Peyer's patch (tissue), 4 donors: ENCODE measurements around the gene MPP2. TPM values are rescaled to one million over a fixed set of nuclear protein-coding genes. Genes with fewer than 3 reads are reported as not detected.

Source experiments
- DNase-seq, 3 donors: peaks; one replicate each; pipeline ENCODE4 v3.0.0-alpha.2; 2017 to 2019
- H3K27ac ChIP-seq, 4 donors: fragments of 200-600 bp; sonication (generic); one replicate each; pipeline ENCODE4 v1.5.1; 2016 to 2019
- H3K27me3 ChIP-seq, 2 donors: fragments of 200-600 bp; sonication (generic); one replicate each; pipeline ENCODE4 v1.5.1; 2019
- H3K36me3 ChIP-seq, 3 donors: fragments of 200-600 bp; sonication (generic); one replicate each; pipeline ENCODE4 v1.5.1; 2016 to 2019
- H3K4me1 ChIP-seq, 4 donors: fragments of 200-600 bp; sonication (generic); one replicate each; pipeline ENCODE4 v1.5.1; 2016 to 2019
- H3K4me3 ChIP-seq, 4 donors: fragments of 200-600 bp; sonication (generic); 1 replicate in 3 of 4; 2 replicates in 1 of 4; pipeline ENCODE4 v1.5.1; 2016 to 2019; ENCODE audit warnings: mild to moderate bottlenecking in 1 of 4
- H3K9me3 ChIP-seq, 4 donors: fragments of 200-600 bp; sonication (generic); one replicate each; pipeline ENCODE4 v1.5.1; 2016 to 2019; ENCODE audit warnings: mild to moderate bottlenecking in 1 of 4
- POLR2A ChIP-seq, 2 donors: fragments of 450-650 bp; IDR thresholded peaks; one replicate each; pipeline ENCODE4 v1.5.1; 2017; ENCODE audit warnings: antibody characterized with exemption in 2 of 2, mild to moderate bottlenecking in 2 of 2, moderate library complexity in 2 of 2
- total RNA-seq, 4 donors: library from RNA; depleted of rRNA; stranded (reverse); fragments of >200 nt; gene quantifications; one replicate each; pipeline ENCODE4 v1.1.0, GENCODE V29; 2016
- TF ChIP-seq, protein P1 (sequence below), 6 experiments: fragments of 450-650 bp in 4 of 6; fragments of 200-600 bp in 2 of 6; sonication (generic) in 1 of 6; IDR thresholded peaks; one replicate each; pipeline ENCODE4 v1.5.1; 2017 to 2019; ENCODE audit warnings: antibody characterized with exemption in 6 of 6, mild to moderate bottlenecking in 3 of 6, moderate library complexity in 1 of 6

MPP2 gene, protein sequence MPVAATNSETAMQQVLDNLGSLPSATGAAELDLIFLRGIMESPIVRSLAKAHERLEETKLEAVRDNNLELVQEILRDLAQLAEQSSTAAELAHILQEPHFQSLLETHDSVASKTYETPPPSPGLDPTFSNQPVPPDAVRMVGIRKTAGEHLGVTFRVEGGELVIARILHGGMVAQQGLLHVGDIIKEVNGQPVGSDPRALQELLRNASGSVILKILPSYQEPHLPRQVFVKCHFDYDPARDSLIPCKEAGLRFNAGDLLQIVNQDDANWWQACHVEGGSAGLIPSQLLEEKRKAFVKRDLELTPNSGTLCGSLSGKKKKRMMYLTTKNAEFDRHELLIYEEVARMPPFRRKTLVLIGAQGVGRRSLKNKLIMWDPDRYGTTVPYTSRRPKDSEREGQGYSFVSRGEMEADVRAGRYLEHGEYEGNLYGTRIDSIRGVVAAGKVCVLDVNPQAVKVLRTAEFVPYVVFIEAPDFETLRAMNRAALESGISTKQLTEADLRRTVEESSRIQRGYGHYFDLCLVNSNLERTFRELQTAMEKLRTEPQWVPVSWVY
- total RNA-seq: 1 to 10 TPM in 2 of 4 donors, under 1 TPM in 1, not detected in 1; 0.53 to 1.3 (median 1.2) TPM

GRCh38 chr17:43907425-43907981 is at the start of gene MPP2:
Gene MPP2, minus strand, starts transcription at chr17:43907536. Its CDS starts 3,076 bp downstream, at chr17:43904460.
- Histone ChIP-seq H3K27me3 (peaks cover 0 to 22% of the 10 kb centered on the region in 2 donors), H3K4me1 (peaks cover 5 to 23% (median 18%) of the 10 kb centered on the region in 4 donors)
- TF ChIP-seq, protein P1, sequence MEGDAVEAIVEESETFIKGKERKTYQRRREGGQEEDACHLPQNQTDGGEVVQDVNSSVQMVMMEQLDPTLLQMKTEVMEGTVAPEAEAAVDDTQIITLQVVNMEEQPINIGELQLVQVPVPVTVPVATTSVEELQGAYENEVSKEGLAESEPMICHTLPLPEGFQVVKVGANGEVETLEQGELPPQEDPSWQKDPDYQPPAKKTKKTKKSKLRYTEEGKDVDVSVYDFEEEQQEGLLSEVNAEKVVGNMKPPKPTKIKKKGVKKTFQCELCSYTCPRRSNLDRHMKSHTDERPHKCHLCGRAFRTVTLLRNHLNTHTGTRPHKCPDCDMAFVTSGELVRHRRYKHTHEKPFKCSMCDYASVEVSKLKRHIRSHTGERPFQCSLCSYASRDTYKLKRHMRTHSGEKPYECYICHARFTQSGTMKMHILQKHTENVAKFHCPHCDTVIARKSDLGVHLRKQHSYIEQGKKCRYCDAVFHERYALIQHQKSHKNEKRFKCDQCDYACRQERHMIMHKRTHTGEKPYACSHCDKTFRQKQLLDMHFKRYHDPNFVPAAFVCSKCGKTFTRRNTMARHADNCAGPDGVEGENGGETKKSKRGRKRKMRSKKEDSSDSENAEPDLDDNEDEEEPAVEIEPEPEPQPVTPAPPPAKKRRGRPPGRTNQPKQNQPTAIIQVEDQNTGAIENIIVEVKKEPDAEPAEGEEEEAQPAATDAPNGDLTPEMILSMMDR (IDR thresholded peaks at IDR 0.05): peak in 3 of 6 experiments; percentile 12 to 15 (median 15)
- TF ChIP-seq POLR2A (IDR thresholded peaks at IDR 0.05): no peak

GRCh38 chr17:43956222-43956621 is 48.9 kb upstream of the MPP2 start:
- H3K27me3 ChIP-seq: peaks cover 4 to 16% of the 10 kb centered on the region in 2 donors
- no peak overlapping the region for H3K27ac ChIP-seq
- H3K36me3 ChIP-seq: no peaks in the 10 kb centered on the region
- H3K4me1 ChIP-seq: peaks cover 0 to 13% (median 0%) of the 10 kb centered on the region in 4 donors
- DNase-seq: no peak
- H3K9me3 ChIP-seq: no peaks in the 10 kb centered on the region
- TF ChIP-seq POLR2A (IDR thresholded peaks at IDR 0.05): no peak
- TF ChIP-seq, protein P1 (IDR thresholded peaks at IDR 0.05): no peak
- no peak overlapping the region for H3K4me3 ChIP-seq

More at GRCh38 chr17:43907425-43907981, at the start of gene MPP2:
- H3K4me3 ChIP-seq: peak within 1 kb of the TSS; percentile 36 to 67 (median 54)
- H3K9me3 ChIP-seq: no peaks in the 10 kb centered on the region
- peak; percentile 69 to 83 (median 70) for DNase-seq
- H3K27ac ChIP-seq: peak within 1 kb of the TSS; percentile 62 to 85 (median 67)
- H3K36me3 ChIP-seq: no peaks in the 10 kb centered on the region

DNA sequence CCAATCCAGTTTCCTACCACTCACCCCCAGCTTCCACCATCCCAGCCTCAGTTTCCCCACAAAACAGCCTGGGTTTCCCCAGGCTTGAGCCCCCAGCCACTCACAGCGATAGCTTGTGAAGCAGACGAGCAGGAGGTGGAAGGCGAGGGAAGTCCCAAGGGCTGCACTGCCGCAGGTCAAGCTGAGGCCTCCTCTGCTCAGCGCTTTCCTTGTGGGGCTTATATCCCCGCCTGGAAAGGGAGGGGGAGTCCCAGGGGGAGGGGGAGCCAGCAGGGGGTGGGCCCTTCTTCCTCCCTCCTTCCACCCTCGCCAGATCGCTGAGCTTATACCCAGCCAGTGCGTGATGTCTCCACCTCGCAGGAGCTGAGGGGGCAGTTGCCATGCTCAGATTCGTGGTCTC is 46.4 kb upstream of the MPP2 start, which contains the start of gene PYY:
TSS of gene PYY (minus strand) at position 195 of the 400 bp plus-strand sequence. CDS start 457 bp downstream, outside the sequence.
- Histone ChIP-seq H3K4me1 (peaks cover 0 to 13% (median 0%) of the 10 kb centered on the region in 4 donors), H3K9me3 (no peaks in the 10 kb centered on the region), H3K27me3 (peaks cover 4 to 24% of the 10 kb centered on the region in 2 donors), H3K36me3 (no peaks in the 10 kb centered on the region), H3K27ac (no peak within 1 kb of the TSS), H3K4me3 (no peak within 1 kb of the TSS)
- TF ChIP-seq, protein P1 (IDR thresholded peaks at IDR 0.05): no peak
- TF ChIP-seq POLR2A (IDR thresholded peaks at IDR 0.05): no peak
- DNase-seq: no peak

DNA sequence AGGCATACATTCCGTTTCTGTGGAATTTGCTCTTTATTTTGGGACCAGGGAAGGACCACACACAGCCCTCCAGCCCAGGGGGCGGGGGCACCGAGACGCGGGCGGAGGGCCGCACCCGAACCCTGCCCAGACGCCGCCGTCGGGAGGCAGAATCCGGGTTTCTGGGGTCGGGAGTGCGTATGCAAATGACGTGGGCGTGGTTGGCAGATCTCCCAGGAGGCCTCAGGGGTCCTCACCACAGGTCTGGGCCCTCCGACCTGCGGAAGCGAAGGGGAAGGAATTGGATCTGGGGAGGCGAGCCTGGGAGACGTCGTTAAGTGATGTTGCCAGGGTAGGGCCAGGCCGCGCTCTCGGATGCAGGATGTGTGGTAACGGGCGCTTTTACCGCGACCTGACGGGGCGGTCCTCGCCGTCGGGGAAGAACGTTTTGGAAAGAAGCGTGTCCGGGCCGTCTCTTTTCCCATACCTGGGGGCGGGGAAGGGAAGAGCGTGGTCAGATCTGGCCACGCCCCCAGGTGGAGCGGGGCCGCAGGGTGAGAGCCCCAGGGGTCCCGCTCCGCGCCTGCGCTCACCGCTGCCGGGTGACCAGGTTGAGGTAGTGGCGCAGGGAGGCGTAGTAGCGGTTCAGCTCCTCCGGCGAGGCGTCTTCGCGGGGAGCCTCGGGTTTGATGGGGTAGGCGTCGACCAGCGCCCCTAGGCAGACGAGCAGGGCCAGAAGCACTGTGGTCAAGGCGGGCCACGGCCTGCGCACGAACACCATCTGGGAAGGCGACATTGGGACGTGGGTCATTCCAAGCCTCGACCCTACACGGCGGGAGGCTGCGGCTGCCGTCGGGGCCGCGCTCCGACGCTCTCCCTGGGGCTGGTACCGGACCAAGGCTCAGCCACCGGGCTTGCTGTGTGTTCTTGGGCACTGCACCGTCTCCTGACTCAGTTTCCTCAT is 45.7 kb upstream of the MPP2 start:
- H3K27me3 ChIP-seq: peaks cover 4 to 24% of the 10 kb centered on the region in 2 donors

More for the DNA sequence above, 45.7 kb upstream of the MPP2 start:
- no peaks in the 10 kb centered on the region for H3K36me3 ChIP-seq
- H3K27ac ChIP-seq: no peak overlapping the region
- TF ChIP-seq, protein P1 (IDR thresholded peaks at IDR 0.05): no peak
- TF ChIP-seq POLR2A (IDR thresholded peaks at IDR 0.05): no peak
- peaks cover 0 to 13% (median 0%) of the 10 kb centered on the region in 4 donors for H3K4me1 ChIP-seq
- H3K4me3 ChIP-seq: no peak overlapping the region
- no peaks in the 10 kb centered on the region for H3K9me3 ChIP-seq
- DNase-seq: no peak
